BLaER1 treated with 17β-estradiol and CSF1 and Interleukin-3, amounts not matched to agents 10 nM and 100 nM (cell line): ENCODE measurements around the gene SEL1L3.
A peak's percentile ranks its signal among the peaks of the same experiment; 100 is the strongest.
"Not testable (repeated sequence)": the region's sequence is repeated elsewhere in the genome, so short reads cannot be mapped to it uniquely, and the experiment has no call there.

Experiments used
- H3K27ac ChIP-seq, 11 experiments: shearing (Covaris generic); formaldehyde crosslinking; 2 replicates each; pipeline ENCODE4 v1.8.1; 2022
- H3K27me3 ChIP-seq, 11 experiments: shearing (Covaris generic); formaldehyde crosslinking; 2 replicates each; pipeline ENCODE4 v1.8.1; 2022
- H3K36me3 ChIP-seq, 11 experiments: shearing (Covaris generic); formaldehyde crosslinking; 2 replicates each; pipeline ENCODE4 v1.8.1; 2022
- H3K4me1 ChIP-seq, 10 experiments: shearing (Covaris generic); formaldehyde crosslinking; 2 replicates each; pipeline ENCODE4 v1.8.1; 2022
- H3K4me2 ChIP-seq, 11 experiments: shearing (Covaris generic); formaldehyde crosslinking; 2 replicates each; pipeline ENCODE4 v1.8.1; 2022
- H3K4me3 ChIP-seq, 10 experiments: shearing (Covaris generic); formaldehyde crosslinking; 2 replicates each; pipeline ENCODE4 v1.8.1; 2022
- H3K9ac ChIP-seq, 11 experiments: shearing (Covaris generic); formaldehyde crosslinking; 2 replicates each; pipeline ENCODE4 v1.8.1; 2022
- H3K9me3 ChIP-seq, 11 experiments: shearing (Covaris generic); formaldehyde crosslinking; replicated peaks in 1 of 11; 2 replicates each; pipeline ENCODE4 v1.8.1; 2022
- H4K20me1 ChIP-seq, 11 experiments: shearing (Covaris generic); formaldehyde crosslinking; 2 replicates each; pipeline ENCODE4 v1.8.1; 2022
- Cebpa-rat ChIP-seq, 11 experiments: shearing (Covaris generic); IDR thresholded peaks; 2 replicates each; pipeline ENCODE4 v1.8.1; 2022

The SEL1L3 gene

DNA sequence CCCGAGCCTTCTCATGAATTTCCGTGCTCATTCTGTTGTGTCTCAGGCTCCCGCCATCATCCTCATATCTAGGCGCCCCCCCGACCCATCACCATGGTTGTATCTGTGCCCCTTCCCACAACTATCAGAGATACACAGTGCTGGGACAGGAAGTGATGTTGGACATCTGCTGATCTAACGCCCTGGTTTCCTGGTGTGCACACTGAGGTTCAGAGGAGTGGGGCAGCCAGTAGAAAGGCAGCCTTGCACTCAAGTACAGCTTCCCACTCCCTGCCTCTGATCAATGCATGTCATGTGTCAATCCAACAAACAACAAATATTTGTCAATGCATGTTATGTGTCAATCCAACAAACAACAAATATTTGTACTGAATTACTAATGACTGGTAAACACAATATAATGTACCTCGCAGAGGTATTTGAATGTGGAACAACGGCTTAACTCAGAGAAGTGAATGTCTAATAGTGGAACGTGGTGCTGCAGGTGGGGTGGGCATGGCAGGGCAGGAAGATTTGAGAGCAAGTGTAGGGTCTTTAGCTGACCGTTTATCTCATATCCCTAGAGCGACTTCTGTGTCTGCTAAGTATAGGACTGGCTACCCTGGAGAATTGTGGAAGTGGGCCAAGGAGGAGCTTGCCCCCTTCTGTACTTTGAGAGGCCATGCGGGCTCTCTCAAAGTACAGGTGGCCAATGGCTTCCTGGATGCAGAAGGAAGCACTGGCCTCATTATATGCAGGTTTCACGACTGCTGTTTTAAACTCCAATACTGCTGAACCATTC, 10.3 kb upstream of the SEL1L3 start:
- H3K36me3 ChIP-seq, result peaks cover 0 to 8% (median 0%) of the 10 kb centered on the region in 11 experiments; a peak in 1 of 22 replicates
- H3K4me1 ChIP-seq, result peaks cover 2 to 60% (median 46%) of the 10 kb centered on the region in 10 experiments; a peak in 17 of 20 replicates
- peaks cover 0 to 45% (median 35%) of the 10 kb centered on the region in 11 experiments; a peak in 19 of 22 replicates for H3K9me3 ChIP-seq
- TF ChIP-seq Cebpa-rat (IDR thresholded peaks at IDR 0.05), result no peak
- peak overlapping the region in 10 of 11 experiments; percentile 6 to 41 (median 26); a peak in 12 of 22 replicates for H3K4me2 ChIP-seq
- no peaks in the 10 kb centered on the region for H3K27me3 ChIP-seq
- no peak overlapping the region for H3K9ac ChIP-seq
- no peaks in the 10 kb centered on the region for H4K20me1 ChIP-seq
- no peak overlapping the region for H3K27ac ChIP-seq
- no peak overlapping the region for H3K4me3 ChIP-seq

DNA sequence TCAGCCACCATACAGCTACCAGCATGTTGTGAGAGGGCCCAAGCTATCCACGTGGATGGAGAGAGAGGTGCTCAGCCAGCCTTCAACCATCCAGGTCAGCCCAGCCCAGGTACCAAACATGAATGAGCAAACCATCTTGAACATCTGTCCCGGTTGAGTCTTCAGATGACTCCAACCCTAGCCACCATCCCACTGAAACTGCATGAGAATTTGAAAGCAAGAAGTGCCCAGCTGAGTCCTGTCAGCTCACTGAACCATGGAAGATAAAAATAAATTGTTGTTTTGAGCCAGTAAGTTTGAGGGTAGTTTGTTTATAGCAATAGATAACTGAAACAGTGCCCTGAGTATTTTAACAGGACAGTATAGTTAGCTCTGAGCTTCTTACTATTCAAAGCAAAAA, 7.3 kb upstream of the SEL1L3 start:
- H3K4me1 ChIP-seq, result peaks cover 15 to 80% (median 66%) of the 10 kb centered on the region in 10 experiments
- H3K27ac ChIP-seq, result no peak overlapping the region
- H3K9me3 ChIP-seq, result peaks cover 0 to 45% (median 35%) of the 10 kb centered on the region in 11 experiments; a peak in 19 of 22 replicates
- H3K4me3 ChIP-seq, result peak overlapping the region in 1 of 10 experiments; percentile 5; a peak in 1 of 20 replicates
- no peak overlapping the region for H3K9ac ChIP-seq
- H4K20me1 ChIP-seq, result no peaks in the 10 kb centered on the region; a peak in 1 of 22 replicates
- H3K4me2 ChIP-seq, result peak overlapping the region in 9 of 11 experiments; percentile 2 to 53 (median 37); a peak in 15 of 22 replicates
- no peak for TF ChIP-seq Cebpa-rat (IDR thresholded peaks at IDR 0.05)
- peaks cover 0 to 2% (median 0%) of the 10 kb centered on the region in 11 experiments; a peak in 3 of 22 replicates for H3K27me3 ChIP-seq
- peaks cover 0 to 8% (median 0%) of the 10 kb centered on the region in 11 experiments; a peak in 1 of 22 replicates for H3K36me3 ChIP-seq

DNA sequence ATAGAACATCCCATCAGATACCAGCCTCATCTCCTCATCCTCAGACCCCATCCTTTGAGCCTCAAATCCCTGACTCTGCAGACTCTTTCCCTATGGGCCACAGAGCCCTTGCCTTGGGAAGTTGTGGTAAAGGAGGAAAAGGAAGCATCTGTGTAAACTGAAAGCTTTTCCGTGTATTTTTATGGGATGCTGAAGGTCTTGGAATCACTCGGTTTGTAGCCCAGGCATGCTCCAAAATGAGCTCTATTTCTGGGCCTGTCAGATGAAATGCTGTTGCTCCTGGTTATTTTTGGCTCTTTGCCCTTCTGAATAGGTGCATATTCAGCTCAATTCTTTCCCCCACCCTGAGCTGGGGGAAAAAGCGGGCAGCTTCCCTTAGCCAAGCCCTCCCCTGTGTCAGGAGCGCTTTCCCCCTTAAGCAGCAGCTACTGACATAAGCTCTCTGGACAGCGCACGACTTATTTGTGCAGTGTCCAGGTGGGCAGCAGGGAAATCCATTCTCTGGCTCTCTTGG, 5.0 kb upstream of the SEL1L3 start:
- no peak overlapping the region for H3K27ac ChIP-seq
- H3K9me3 ChIP-seq, result peaks cover 0 to 45% (median 35%) of the 10 kb centered on the region in 11 experiments; a peak in 19 of 22 replicates

DNA sequence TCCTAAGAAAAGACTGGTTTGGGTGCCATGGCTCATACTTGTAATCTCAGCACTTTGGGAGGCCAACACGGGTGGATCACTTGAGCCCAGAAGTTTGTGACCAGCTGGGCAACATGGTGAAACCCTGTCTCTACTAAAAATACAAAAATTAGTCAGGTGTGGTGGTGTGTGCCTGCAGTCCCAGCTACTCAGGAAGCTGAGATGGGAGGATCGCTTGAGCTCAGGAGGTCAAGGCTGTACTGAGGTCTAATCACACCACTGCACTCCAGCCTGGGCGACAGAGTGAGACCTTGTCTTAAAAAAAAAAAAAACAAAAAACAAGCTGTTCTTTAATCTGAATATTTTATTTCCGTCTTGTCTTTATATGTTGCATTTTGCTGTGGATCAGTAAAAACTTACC, 3.6 kb upstream of the SEL1L3 start:
- Histone ChIP-seq H3K9me3 (peaks cover 0 to 32% (median 26%) of the 10 kb centered on the region in 11 experiments; a peak in 19 of 22 replicates), H3K4me2 (peak overlapping the region; percentile 36 to 88 (median 72); a peak in 20 of 22 replicates), H3K27me3 (peaks cover 0 to 36% (median 29%) of the 10 kb centered on the region in 11 experiments; a peak in 14 of 22 replicates), H3K4me1 (peaks cover 23 to 83% (median 73%) of the 10 kb centered on the region in 10 experiments)
- not testable (repeated sequence) for H3K9ac ChIP-seq, H3K36me3 ChIP-seq, H4K20me1 ChIP-seq, H3K27ac ChIP-seq, H3K4me3 ChIP-seq

More for the DNA sequence above, 5.0 kb upstream of the SEL1L3 start:
- no peak for TF ChIP-seq Cebpa-rat (IDR thresholded peaks at IDR 0.05)
- H3K4me3 ChIP-seq, result no peak overlapping the region
- H3K4me2 ChIP-seq, result peak overlapping the region in 10 of 11 experiments; percentile 11 to 88 (median 72); a peak in 17 of 22 replicates
- H3K4me1 ChIP-seq, result peaks cover 18 to 83% (median 72%) of the 10 kb centered on the region in 10 experiments
- H4K20me1 ChIP-seq, result no peaks in the 10 kb centered on the region; a peak in 1 of 22 replicates
- H3K9ac ChIP-seq, result no peak overlapping the region
- H3K36me3 ChIP-seq, result peaks cover 0 to 8% (median 0%) of the 10 kb centered on the region in 11 experiments; a peak in 1 of 22 replicates
- peaks cover 0 to 21% (median 16%) of the 10 kb centered on the region in 11 experiments; a peak in 13 of 22 replicates for H3K27me3 ChIP-seq

DNA sequence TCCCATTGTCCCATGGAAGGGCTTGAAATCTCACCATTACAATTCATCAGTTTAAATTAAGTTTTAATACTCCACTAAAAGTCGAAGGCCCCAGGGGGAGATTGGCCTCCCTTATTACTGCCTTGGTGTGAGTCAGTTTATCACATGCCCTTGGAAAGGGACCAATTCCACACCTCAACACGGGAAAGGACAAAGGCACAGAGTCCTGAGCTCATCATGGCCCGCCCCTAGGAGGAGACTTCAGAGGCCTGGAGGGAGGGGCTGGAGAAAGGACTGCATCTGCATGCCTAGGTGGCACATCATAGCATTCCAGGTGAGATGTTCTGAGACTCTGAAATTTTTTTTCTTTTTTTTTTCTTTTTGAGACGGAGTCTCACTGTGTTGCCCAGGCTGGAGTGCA, 2.8 kb upstream of the SEL1L3 start:
- Histone ChIP-seq H3K9ac (no peak overlapping the region), H3K4me2 (peak overlapping the region in 9 of 11 experiments; percentile 60 to 90 (median 76); a peak in 14 of 22 replicates), H3K36me3 (peaks cover 0 to 8% (median 0%) of the 10 kb centered on the region in 11 experiments; a peak in 1 of 22 replicates), H3K27ac (no peak overlapping the region), H3K4me3 (no peak overlapping the region), H4K20me1 (no peaks in the 10 kb centered on the region; a peak in 1 of 22 replicates), H3K4me1 (peaks cover 31 to 86% (median 78%) of the 10 kb centered on the region in 10 experiments), H3K27me3 (peaks cover 0 to 44% (median 35%) of the 10 kb centered on the region in 11 experiments; a peak in 14 of 22 replicates), H3K9me3 (peaks cover 0 to 25% (median 18%) of the 10 kb centered on the region in 11 experiments; a peak in 19 of 22 replicates)
- no peak for TF ChIP-seq Cebpa-rat (IDR thresholded peaks at IDR 0.05)

DNA sequence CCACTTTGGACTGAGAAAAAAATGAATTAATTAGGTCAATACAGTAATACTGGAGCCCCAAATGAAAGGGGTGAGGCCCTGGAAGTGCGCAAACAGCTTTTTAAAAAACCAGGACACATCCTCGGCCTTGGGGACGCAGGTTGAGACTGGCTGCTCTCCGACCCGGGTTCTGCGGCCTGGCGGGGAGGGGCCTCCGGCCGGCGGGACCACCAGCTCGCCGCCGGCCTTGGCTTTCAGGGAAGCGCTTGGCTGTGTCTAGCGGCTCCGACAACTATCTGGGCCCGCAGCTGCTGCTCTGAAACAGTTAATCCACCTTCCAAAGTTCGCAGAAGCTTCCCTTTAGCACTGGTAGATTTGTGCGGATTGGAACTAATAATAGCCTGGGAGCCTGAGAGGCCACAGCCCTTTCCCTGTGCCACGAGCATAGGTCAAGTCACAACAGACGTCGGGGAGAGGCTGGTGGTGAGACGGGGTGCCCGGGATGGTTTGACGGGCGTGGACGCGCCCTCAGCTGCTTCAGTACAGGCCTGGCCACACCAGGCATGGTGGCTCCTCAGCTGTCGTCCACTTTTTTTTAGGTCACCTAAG, 1.1 kb upstream of the SEL1L3 start:
- H3K4me3 ChIP-seq, result peak overlapping the region in 9 of 10 experiments; percentile 76 to 89 (median 81); a peak in 14 of 20 replicates

DNA sequence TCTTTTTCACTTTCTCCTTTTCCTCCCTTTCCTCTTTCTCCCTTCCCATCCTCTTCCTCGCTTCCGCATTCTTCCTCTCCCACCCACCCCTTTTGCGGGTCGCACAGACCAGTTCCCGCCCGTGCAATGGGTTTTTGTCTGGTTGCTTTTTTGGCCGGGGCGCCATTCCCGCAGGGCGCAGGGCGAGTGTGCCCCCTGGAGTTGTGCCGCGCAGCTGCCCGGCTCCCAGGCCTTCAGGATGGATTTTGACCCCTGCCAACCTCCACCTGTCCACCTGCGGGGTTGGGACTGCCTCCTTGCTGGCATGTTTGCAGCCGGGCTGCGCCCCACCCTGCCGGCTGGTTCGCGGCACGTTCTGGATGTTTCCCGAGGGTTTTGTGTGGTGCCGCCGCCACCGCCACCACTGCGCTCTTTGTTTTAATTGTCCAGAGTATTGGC, 578 bp upstream of the SEL1L3 start:
- Histone ChIP-seq H3K27me3 (peaks cover 0 to 50% (median 42%) of the 10 kb centered on the region in 11 experiments; a peak in 14 of 22 replicates), H3K4me3 (peak overlapping the region; percentile 76 to 89 (median 82)), H3K4me2 (peak overlapping the region; percentile 69 to 96 (median 90))

More for the DNA sequence above, 1.1 kb upstream of the SEL1L3 start:
- no peak for TF ChIP-seq Cebpa-rat (IDR thresholded peaks at IDR 0.05)
- Histone ChIP-seq H3K27me3 (peaks cover 0 to 50% (median 42%) of the 10 kb centered on the region in 11 experiments; a peak in 14 of 22 replicates), H3K9ac (peak overlapping the region in 8 of 11 experiments; percentile 51 to 90 (median 86); a peak in 13 of 22 replicates), H3K9me3 (peaks cover 0 to 8% (median 4%) of the 10 kb centered on the region in 11 experiments; a peak in 11 of 22 replicates), H3K4me1 (peaks cover 47 to 88% (median 81%) of the 10 kb centered on the region in 10 experiments), H3K36me3 (0 out of 22 replicates have a peak, but pooled peaks cover 0 to under 1% (median 0%) of the 10 kb centered on the region in 11 experiments), H3K4me2 (peak overlapping the region; percentile 69 to 96 (median 90); a peak in 21 of 22 replicates), H3K27ac (peak overlapping the region in 2 of 11 experiments; percentile 41 to 53; a peak in 3 of 22 replicates), H4K20me1 (no peaks in the 10 kb centered on the region; a peak in 1 of 22 replicates)

DNA sequence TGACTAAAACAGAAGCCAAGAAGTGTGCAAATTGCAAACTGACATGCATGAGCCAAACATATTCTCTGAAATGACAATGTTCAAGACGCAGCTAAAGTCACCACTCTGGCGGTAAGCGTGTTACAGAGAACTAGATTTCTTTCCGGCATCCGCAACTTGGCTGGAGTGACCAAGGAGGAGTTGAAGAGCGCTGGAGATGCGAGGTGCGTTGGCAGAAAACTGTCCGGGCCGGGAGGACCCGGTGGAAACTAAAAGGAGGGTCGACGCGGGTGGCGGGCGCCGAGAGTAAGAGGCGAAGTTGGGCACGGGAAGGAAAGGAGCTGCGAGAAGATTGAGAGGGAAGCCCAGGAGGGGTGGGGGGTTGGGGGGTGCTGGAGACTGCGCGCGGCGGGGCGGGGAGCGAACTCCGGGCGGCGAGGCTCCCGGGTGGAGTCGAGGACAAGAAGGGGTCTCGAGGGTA, 807 bp downstream of the SEL1L3 start:
- H4K20me1 ChIP-seq, result no peaks in the 10 kb centered on the region
- H3K9me3 ChIP-seq, result no peaks in the 10 kb centered on the region
- peak overlapping the region; percentile 73 to 96 (median 85) for H3K4me2 ChIP-seq
- H3K36me3 ChIP-seq, result no peaks in the 10 kb centered on the region
- H3K4me3 ChIP-seq, result peak overlapping the region; percentile 76 to 89 (median 82)
- H3K9ac ChIP-seq, result peak overlapping the region; percentile 78 to 90 (median 86)
- TF ChIP-seq Cebpa-rat (IDR thresholded peaks at IDR 0.05), result no peak
- H3K27ac ChIP-seq, result peak overlapping the region; percentile 65 to 88 (median 80)
- H3K4me1 ChIP-seq, result peaks cover 55 to 83% (median 69%) of the 10 kb centered on the region in 10 experiments
- peaks cover 0 to 50% (median 42%) of the 10 kb centered on the region in 11 experiments; a peak in 14 of 22 replicates for H3K27me3 ChIP-seq

More for the DNA sequence above, 578 bp upstream of the SEL1L3 start:
- peak overlapping the region; percentile 23 to 90 (median 80); a peak in 20 of 22 replicates for H3K9ac ChIP-seq
- peaks cover 0 to 4% (median 0%) of the 10 kb centered on the region in 11 experiments; a peak in 3 of 22 replicates for H3K9me3 ChIP-seq
- H3K36me3 ChIP-seq, result no peaks in the 10 kb centered on the region
- peak overlapping the region in 8 of 11 experiments; percentile 4 to 88 (median 48); a peak in 11 of 22 replicates for H3K27ac ChIP-seq
- H4K20me1 ChIP-seq, result no peaks in the 10 kb centered on the region; a peak in 1 of 22 replicates
- peaks cover 50 to 85% (median 81%) of the 10 kb centered on the region in 10 experiments for H3K4me1 ChIP-seq
- TF ChIP-seq Cebpa-rat (IDR thresholded peaks at IDR 0.05), result no peak
